Measurements from ENCODE around the gene COLEC12. TPM values are rescaled to one million over a fixed set of nuclear protein-coding genes. Genes with fewer than 3 reads are reported as not detected.

The COLEC12 gene
- total and polyA plus RNA-seq, 2 experiments from 2014 or later, result 19.4 to 25.9 TPM

DNA sequence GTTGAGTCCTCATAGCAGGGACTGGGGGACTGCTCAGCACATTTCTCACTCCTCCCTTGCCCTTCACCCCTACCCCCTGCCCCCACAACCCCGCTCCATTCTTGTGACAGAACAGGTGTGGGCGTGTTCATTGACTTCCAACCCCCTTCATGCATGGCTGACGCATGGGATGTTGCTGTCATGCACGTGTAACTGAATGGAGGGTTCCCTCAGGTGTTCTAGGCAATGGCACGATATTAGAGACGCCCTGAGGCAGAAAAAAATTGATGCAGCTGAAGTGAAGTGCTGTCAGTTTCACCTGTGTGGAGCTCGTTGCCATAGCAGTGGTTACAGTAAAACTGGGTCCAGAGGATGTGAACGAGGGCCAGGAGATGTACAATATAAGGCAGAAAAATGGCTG is 226.2 kb downstream of the COLEC12 start:
- TF ChIP-seq EZH2phosphoT487 (IDR thresholded peaks at IDR 0.05; ENCODE audit: insufficient read depth, low read depth) (no peak), EZH2 (IDR thresholded peaks at IDR 0.05; ENCODE audit: insufficient read depth, poor library complexity, severe bottlenecking) (no peak)

DNA sequence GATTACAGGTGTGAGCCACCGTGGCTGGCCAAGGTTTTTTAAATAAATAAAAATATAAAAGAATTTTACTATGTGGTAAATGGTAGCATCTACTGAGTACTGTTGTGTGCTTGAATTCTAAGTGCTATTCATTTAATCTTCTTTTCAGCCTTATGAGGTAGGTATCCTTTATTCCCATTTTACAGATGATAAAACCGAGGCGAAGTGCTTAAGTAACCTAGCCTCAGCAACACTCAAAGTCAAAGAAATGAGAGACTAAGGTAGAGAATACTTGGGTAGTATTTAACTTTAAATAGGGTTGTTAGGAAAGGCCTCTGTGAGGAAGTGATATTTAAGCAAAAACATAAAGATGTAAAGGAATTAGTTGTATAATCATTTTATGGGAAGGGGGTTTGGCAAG is 227.0 kb downstream of the COLEC12 start:
- Histone ChIP-seq H3K79me2 (ENCODE audit: insufficient read depth) (no peaks in the 10 kb centered on the region), H4K20me1 (ENCODE audit: insufficient read depth) (no peaks in the 10 kb centered on the region), H3K9ac (no peak overlapping the region), H3K9me2 (ENCODE audit: insufficient read depth) (no peaks in the 10 kb centered on the region), H3K4me2 (ENCODE audit: unreplicated experiment) (no peak overlapping the region), H3F3A (ENCODE audit: insufficient read depth) (no peaks in the 10 kb centered on the region), H2AFZ (no peak overlapping the region), H3K9me3 (ENCODE audit: low read depth) (no peaks in the 10 kb centered on the region), H3K4me1 (ENCODE audit: insufficient read depth) (peaks cover 6% of the 10 kb centered on the region; the same call in 1 of the 2 replicates), H3K4me3 (no peak overlapping the region), H3K27me3 (replicated peaks; ENCODE audit: insufficient read depth) (no peaks in the 10 kb centered on the region), H3K27ac (no peak overlapping the region), H3K36me3 (ENCODE audit: low read depth) (no peaks in the 10 kb centered on the region)
- no peak for DNase-seq
- 95 to 99% methylated on average over 3 of the region's 3 CpGs for WGBS, 2 experiments (ENCODE audit: low coverage in 1 of 2, low lambda C conversion rate in 2 of 2, missing lambda C conversion rate in 2 of 2)
- no peak for TF ChIP-seq EZH2phosphoT487 (IDR thresholded peaks at IDR 0.05; ENCODE audit: insufficient read depth, low read depth)
- TF ChIP-seq EZH2 (IDR thresholded peaks at IDR 0.05; ENCODE audit: insufficient read depth, poor library complexity, severe bottlenecking), result no peak
- in situ Hi-C loops (cut with MboI), result loop anchor here (10.0 kb wide), 1 partner anchor 561 kb away; no protein-coding TSS in a partner anchor

More for the DNA sequence above, 226.2 kb downstream of the COLEC12 start:
- H3K4me2 ChIP-seq (ENCODE audit: unreplicated experiment), result no peak overlapping the region
- no peaks in the 10 kb centered on the region for H3K4me1 ChIP-seq (ENCODE audit: insufficient read depth)
- no peaks in the 10 kb centered on the region for H3K36me3 ChIP-seq (ENCODE audit: low read depth)
- H3K79me2 ChIP-seq (ENCODE audit: insufficient read depth), result no peaks in the 10 kb centered on the region
- H4K20me1 ChIP-seq (ENCODE audit: insufficient read depth), result no peaks in the 10 kb centered on the region
- no peak overlapping the region for H2AFZ ChIP-seq
- no peak for DNase-seq
- H3K9me2 ChIP-seq (ENCODE audit: insufficient read depth), result no peaks in the 10 kb centered on the region
- no peak overlapping the region for H3K4me3 ChIP-seq
- no peaks in the 10 kb centered on the region for H3K9me3 ChIP-seq (ENCODE audit: low read depth)
- in situ Hi-C loops (cut with MboI), result loop anchor here (10.0 kb wide), 1 partner anchor 560 kb away; no protein-coding TSS in a partner anchor
- no peaks in the 10 kb centered on the region for H3K27me3 ChIP-seq (replicated peaks; ENCODE audit: insufficient read depth)
- no peak overlapping the region for H3K9ac ChIP-seq
- H3F3A ChIP-seq (ENCODE audit: insufficient read depth), result no peaks in the 10 kb centered on the region
- no peak overlapping the region for H3K27ac ChIP-seq
- 85 to 88% methylated on average over 8 of the region's 8 CpGs for WGBS, 2 experiments (ENCODE audit: low coverage in 1 of 2, low lambda C conversion rate in 2 of 2, missing lambda C conversion rate in 2 of 2)

GRCh38 chr18:272650-273049 is 227.9 kb downstream of the COLEC12 start:
- H3K9ac ChIP-seq, result no peak overlapping the region
- no peak overlapping the region for H3K4me2 ChIP-seq (ENCODE audit: unreplicated experiment)
- in situ Hi-C loops (cut with MboI), result loop anchor here (10.0 kb wide), 1 partner anchor 562 kb away; no protein-coding TSS in a partner anchor
- no peak overlapping the region for H3K4me3 ChIP-seq
- no peaks in the 10 kb centered on the region for H3K36me3 ChIP-seq (ENCODE audit: low read depth)
- H2AFZ ChIP-seq, result no peak overlapping the region
- no peaks in the 10 kb centered on the region for H3K9me2 ChIP-seq (ENCODE audit: insufficient read depth)
- no peak overlapping the region for H3K27ac ChIP-seq
- no peak for TF ChIP-seq EZH2 (IDR thresholded peaks at IDR 0.05; ENCODE audit: insufficient read depth, poor library complexity, severe bottlenecking)
- no peak for TF ChIP-seq EZH2phosphoT487 (IDR thresholded peaks at IDR 0.05; ENCODE audit: insufficient read depth, low read depth)
- no peak for DNase-seq
- no peaks in the 10 kb centered on the region for H3F3A ChIP-seq (ENCODE audit: insufficient read depth)
- no peaks in the 10 kb centered on the region for H3K9me3 ChIP-seq (ENCODE audit: low read depth)
- no peaks in the 10 kb centered on the region for H3K27me3 ChIP-seq (replicated peaks; ENCODE audit: insufficient read depth)
- 74 to 81% methylated on average over 2 of the region's 2 CpGs for WGBS, 2 experiments (ENCODE audit: low coverage in 1 of 2, low lambda C conversion rate in 2 of 2, missing lambda C conversion rate in 2 of 2)
- H3K4me1 ChIP-seq (ENCODE audit: insufficient read depth), result peaks cover 6% of the 10 kb centered on the region; the same call in 1 of the 2 replicates
- H3K79me2 ChIP-seq (ENCODE audit: insufficient read depth), result peaks cover under 1% of the 10 kb centered on the region
- H4K20me1 ChIP-seq (ENCODE audit: insufficient read depth), result no peaks in the 10 kb centered on the region

- in situ Hi-C loops (cut with MboI), result loop anchor here (10.0 kb wide), 1 partner anchor 565 kb away; no protein-coding TSS in a partner anchor
- WGBS, 2 experiments (ENCODE audit: low coverage in 1 of 2, low lambda C conversion rate in 2 of 2, missing lambda C conversion rate in 2 of 2), result 85 to 88% methylated on average over 6 of the region's 6 CpGs
These were observed 230.9 kb downstream of the COLEC12 start for GRCh38 chr18:269480-270095.

More at GRCh38 chr18:269480-270095, 230.9 kb downstream of the COLEC12 start:
- no peak overlapping the region for H3K4me2 ChIP-seq (ENCODE audit: unreplicated experiment)
- no peaks in the 10 kb centered on the region for H3K9me2 ChIP-seq (ENCODE audit: insufficient read depth)
- no peak overlapping the region for H3K9ac ChIP-seq
- TF ChIP-seq EZH2 (IDR thresholded peaks at IDR 0.05; ENCODE audit: insufficient read depth, poor library complexity, severe bottlenecking), result no peak
- no peak for TF ChIP-seq EZH2phosphoT487 (IDR thresholded peaks at IDR 0.05; ENCODE audit: insufficient read depth, low read depth)
- no peaks in the 10 kb centered on the region for H3K9me3 ChIP-seq (ENCODE audit: low read depth)
- H3K4me1 ChIP-seq (ENCODE audit: insufficient read depth), result peaks cover 9% of the 10 kb centered on the region
- H4K20me1 ChIP-seq (ENCODE audit: insufficient read depth), result no peaks in the 10 kb centered on the region
- H3K27ac ChIP-seq, result no peak overlapping the region
- H3K4me3 ChIP-seq, result no peak overlapping the region
- peaks cover 30% of the 10 kb centered on the region for H3K79me2 ChIP-seq (ENCODE audit: insufficient read depth)
- H3K27me3 ChIP-seq (replicated peaks; ENCODE audit: insufficient read depth), result no peaks in the 10 kb centered on the region
- no peaks in the 10 kb centered on the region for H3F3A ChIP-seq (ENCODE audit: insufficient read depth)
- H3K36me3 ChIP-seq (ENCODE audit: low read depth), result no peaks in the 10 kb centered on the region
- DNase-seq, result no peak
- H2AFZ ChIP-seq, result no peak overlapping the region

Measured in GM23248 (cell line).